Spinal cord (tissue), 10 donors: ENCODE results near the gene C2CD2. TPM values are rescaled to one million over a fixed set of nuclear protein-coding genes. Genes with fewer than 3 reads are reported as not detected.

ENCODE experiments used
- DNase-seq, 6 donors: peaks; one replicate each; pipeline versions ENCODE4 v3.0.0 to v3.0.0-alpha.2; 2013 to 2015; ENCODE audit warnings: low spot score in 6 of 6, low read depth in 4 of 6
- H3K27ac ChIP-seq: one replicate; pipeline ENCODE4 v1.5.1; 2013; ENCODE audit warnings: low read depth, low read length, control low read depth
- H3K27me3 ChIP-seq: one replicate; pipeline ENCODE4 v1.6.1; 2013; ENCODE audit warnings: low read length; ENCODE audit not compliant: control insufficient read depth, insufficient read depth
- H3K36me3 ChIP-seq: one replicate; pipeline ENCODE4 v1.6.1; 2013; ENCODE audit warnings: low read length; ENCODE audit not compliant: control insufficient read depth, insufficient read depth
- H3K4me1 ChIP-seq: one replicate; pipeline ENCODE4 v1.6.1; 2013; ENCODE audit warnings: low read length; ENCODE audit not compliant: control insufficient read depth, insufficient read depth
- H3K4me3 ChIP-seq: one replicate; pipeline ENCODE4 v1.5.1; 2013; ENCODE audit warnings: low read depth, low read length, control low read depth
- H3K9me3 ChIP-seq: one replicate; pipeline ENCODE4 v1.6.1; 2013; ENCODE audit warnings: low read length; ENCODE audit not compliant: control insufficient read depth, insufficient read depth
- WGBS: methylation state at CpG from one replicate; pipeline ENCODE4 v1.1.5; 2013; ENCODE audit warnings: missing lambda C conversion rate; ENCODE audit not compliant: insufficient coverage; 5-methylcytosine and 5-hydroxymethylcytosine counted together
- polyA plus RNA-seq, 2 donors: library from polyadenylated mRNA; unstranded; fragments of 120-200 nt; gene quantifications; one replicate each; pipeline ENCODE4 v1.2.1, GENCODE V29; 2013; ENCODE audit not compliant: insufficient read length in 2 of 2
- total RNA-seq, 2 donors: library from RNA; depleted of rRNA in 1 of 2; stranded (reverse); fragments of 120-200 nt in 1 of 2; fragments of >200 nt in 1 of 2; gene quantifications; one replicate each; pipeline versions ENCODE4 v1.2.3 to v1.2.4, GENCODE V29; 2013 to 2014
- donor health status: healthy.

C2CD2 gene
- total and polyA plus RNA-seq, 4 donors, result 19.1 to 27.8 (median 21.3) TPM

DNA sequence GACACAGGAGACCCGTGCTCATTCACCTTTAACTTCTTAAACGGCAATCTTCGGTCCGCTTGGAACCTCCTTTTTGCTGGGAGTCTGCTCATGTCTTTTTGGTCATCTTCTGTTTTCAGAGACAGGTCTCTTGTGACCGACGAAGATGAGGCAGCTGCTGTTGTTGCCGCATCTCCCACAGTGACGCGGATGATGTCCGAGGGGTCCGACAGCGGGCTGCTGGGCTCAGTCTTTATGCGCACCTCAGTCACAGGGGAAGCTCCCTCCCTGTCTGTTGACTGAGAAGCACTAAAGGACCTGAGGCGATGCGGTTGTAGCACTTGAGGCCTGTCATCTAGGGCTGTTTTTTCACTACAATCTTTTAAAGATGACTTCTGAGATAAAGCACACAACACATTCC, 38.8 kb upstream of the C2CD2 start:
- H3K36me3 ChIP-seq, result peaks cover 19% of the 10 kb centered on the region
- no peak overlapping the region for H3K27ac ChIP-seq
- no peak overlapping the region for H3K4me3 ChIP-seq
- peaks cover 5% of the 10 kb centered on the region for H3K9me3 ChIP-seq
- 97% methylated on average over 15 of the region's 15 CpGs for WGBS
- H3K4me1 ChIP-seq, result no peaks in the 10 kb centered on the region
- no peaks in the 10 kb centered on the region for H3K27me3 ChIP-seq
- DNase-seq, result no peak

DNA sequence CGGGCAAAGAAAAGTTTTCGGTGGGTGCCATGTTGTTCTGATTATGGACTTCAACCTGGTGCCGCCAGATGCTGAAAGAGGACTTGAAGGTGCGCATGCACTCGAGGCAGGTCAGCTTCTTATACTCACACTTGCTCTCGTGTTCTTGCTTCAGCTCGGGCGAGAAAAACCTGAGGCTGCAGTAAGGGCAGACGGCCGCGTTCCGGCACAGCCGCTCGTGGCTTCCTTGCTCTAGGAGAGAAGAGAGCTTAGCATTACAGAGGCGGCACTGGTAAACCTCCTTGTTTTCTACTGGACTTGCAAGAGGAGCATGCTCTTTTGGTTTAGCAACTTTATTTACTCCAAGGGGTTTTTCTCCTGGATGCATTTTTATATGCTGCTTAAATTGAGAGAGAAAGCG, 37.8 kb upstream of the C2CD2 start:
- Histone ChIP-seq H3K36me3 (peaks cover 19% of the 10 kb centered on the region), H3K27me3 (no peaks in the 10 kb centered on the region), H3K9me3 (peaks cover 5% of the 10 kb centered on the region), H3K4me3 (no peak overlapping the region), H3K4me1 (no peaks in the 10 kb centered on the region), H3K27ac (no peak overlapping the region)
- no peak for DNase-seq
- WGBS, result 100% methylated on average over 8 of the region's 16 CpGs

DNA sequence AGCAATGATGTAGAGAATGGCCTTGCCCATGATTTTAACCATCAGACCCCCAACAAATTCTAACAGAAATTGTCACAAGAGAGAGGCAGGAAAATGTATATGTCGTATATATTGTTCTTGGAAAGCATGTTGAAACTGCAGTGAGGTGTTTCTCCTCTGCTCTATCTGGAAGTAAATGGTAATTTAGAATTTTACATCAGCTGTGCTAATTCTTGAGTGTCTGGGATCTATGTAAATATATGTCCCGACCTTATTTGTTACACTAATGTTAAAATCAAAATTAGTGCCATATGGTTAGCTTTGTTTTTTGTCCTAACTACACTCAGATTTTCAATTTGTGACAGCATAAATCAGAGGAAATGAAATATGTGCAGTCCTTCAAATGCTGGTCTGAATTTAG, 35.9 kb upstream of the C2CD2 start:
- no peak for DNase-seq
- no CpG with 5 or more reads among the region's 2 CpGs for WGBS
- Histone ChIP-seq H3K4me1 (no peaks in the 10 kb centered on the region), H3K27ac (no peak overlapping the region), H3K36me3 (peaks cover 19% of the 10 kb centered on the region), H3K9me3 (no peaks in the 10 kb centered on the region), H3K4me3 (no peak overlapping the region), H3K27me3 (no peaks in the 10 kb centered on the region)

DNA sequence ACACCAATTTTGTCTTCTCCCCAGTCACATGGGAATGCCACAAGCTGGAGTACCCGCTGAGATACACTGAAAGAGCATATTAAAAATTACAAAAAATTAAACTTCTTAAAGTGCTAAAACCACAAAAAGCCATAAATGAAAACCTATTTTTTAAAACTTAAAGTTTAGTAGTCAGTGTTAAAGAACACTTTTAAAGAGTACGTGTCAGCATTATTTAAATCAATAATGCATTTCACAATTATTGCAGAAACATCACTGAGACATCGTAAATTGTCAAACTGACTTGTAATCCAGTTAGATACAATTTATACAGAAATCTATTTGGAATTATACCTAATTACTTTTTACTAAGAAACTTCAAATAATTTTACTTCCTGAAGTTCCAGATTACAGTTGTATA, 33.5 kb upstream of the C2CD2 start:
- peaks cover 13% of the 10 kb centered on the region for H3K36me3 ChIP-seq
- WGBS, result no CpG with 5 or more reads among the region's 3 CpGs

DNA sequence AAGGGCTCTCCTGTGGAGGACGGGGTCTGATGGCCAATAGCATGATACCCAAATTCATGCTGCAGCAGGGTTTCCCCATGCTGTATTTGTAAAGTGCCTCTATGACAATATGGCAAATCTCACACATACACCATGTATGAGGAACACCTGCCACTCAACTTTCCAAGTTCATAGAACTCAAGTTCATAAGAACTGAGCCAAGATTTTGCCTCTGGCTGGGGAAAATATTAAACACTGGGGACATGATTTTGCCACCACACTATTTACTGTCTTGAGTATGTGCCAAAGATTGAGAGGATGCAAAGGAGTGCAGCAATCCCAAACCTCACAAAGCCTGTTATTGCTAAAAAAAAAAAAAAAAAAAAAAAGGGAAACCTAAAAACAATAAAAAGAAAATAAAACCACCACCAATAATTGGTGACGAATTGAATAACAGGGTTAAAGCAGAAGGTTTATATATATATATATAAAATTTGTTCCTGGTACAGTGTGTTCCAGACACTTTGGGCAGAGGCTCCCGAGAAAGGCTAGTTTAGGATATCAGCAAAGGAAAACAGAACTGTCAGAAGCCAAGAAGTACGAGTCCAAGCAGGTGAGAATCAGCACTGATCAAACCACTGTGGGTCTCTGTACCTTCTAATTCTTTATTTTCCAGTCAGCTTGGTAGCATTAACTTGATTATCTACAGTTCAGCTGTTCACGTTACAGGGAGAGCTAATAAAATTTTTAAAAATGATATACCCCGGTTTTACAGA, 32.0 kb upstream of the C2CD2 start:
- H3K4me1 ChIP-seq, result no peaks in the 10 kb centered on the region
- H3K9me3 ChIP-seq, result no peaks in the 10 kb centered on the region
- no peak for DNase-seq
- peaks cover 1% of the 10 kb centered on the region for H3K36me3 ChIP-seq
- H3K27ac ChIP-seq, result no peak overlapping the region
- no CpG with 5 or more reads among the region's 6 CpGs for WGBS
- H3K4me3 ChIP-seq, result no peak overlapping the region
- H3K27me3 ChIP-seq, result no peaks in the 10 kb centered on the region

More for the DNA sequence above, 33.5 kb upstream of the C2CD2 start:
- DNase-seq, result no peak
- no peaks in the 10 kb centered on the region for H3K9me3 ChIP-seq
- no peak overlapping the region for H3K27ac ChIP-seq
- no peaks in the 10 kb centered on the region for H3K27me3 ChIP-seq
- H3K4me3 ChIP-seq, result no peak overlapping the region
- H3K4me1 ChIP-seq, result no peaks in the 10 kb centered on the region

DNA sequence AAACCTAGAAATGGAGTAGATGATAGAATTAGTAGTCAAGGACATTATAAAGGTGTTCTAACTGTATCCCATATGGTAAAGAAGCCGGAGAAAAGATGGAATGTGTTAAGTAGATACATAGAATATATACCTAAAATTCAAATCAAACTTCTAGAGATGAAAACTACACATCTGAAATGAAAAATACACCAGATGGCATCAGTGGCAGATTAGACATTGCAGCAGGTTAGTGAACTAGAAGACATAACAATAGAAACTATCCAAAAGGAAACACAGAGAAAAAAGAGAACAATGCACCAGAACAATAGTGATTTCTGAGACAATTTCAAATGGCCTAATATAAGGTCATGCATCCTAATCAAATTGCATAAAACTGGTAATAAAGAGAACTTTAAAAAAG, 29.4 kb upstream of the C2CD2 start:
- H3K36me3 ChIP-seq, result no peaks in the 10 kb centered on the region
- no peak overlapping the region for H3K27ac ChIP-seq
- no peaks in the 10 kb centered on the region for H3K27me3 ChIP-seq
- H3K4me3 ChIP-seq, result no peak overlapping the region
- H3K4me1 ChIP-seq, result no peaks in the 10 kb centered on the region
- WGBS, result no CpG with 5 or more reads among the region's 1 CpG
- H3K9me3 ChIP-seq, result no peaks in the 10 kb centered on the region
- DNase-seq, result no peak

DNA sequence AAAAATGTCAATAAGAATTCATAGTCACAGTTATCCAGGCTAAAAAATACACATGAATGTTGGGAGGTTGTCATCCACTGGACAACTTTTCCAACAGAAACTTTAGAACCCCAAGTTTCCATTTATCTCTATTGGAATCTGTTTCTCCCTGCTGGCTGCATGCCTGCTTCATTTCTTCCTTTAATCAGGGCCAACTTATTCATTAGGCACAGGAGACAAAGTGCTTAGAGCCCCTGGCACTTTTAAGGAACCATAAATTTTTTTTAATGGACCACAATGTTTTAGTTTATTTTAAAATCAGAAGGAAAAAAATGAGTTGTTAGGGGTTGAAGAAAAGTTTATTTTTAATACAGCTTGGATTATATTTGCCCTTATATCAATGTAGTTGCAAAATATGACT, 26.7 kb upstream of the C2CD2 start:
- Histone ChIP-seq H3K27ac (no peak overlapping the region), H3K4me3 (no peak overlapping the region), H3K27me3 (no peaks in the 10 kb centered on the region), H3K36me3 (no peaks in the 10 kb centered on the region), H3K9me3 (no peaks in the 10 kb centered on the region), H3K4me1 (peaks cover 3% of the 10 kb centered on the region)
- DNase-seq, result peak in 2 of 6 donors; percentile 26

DNA sequence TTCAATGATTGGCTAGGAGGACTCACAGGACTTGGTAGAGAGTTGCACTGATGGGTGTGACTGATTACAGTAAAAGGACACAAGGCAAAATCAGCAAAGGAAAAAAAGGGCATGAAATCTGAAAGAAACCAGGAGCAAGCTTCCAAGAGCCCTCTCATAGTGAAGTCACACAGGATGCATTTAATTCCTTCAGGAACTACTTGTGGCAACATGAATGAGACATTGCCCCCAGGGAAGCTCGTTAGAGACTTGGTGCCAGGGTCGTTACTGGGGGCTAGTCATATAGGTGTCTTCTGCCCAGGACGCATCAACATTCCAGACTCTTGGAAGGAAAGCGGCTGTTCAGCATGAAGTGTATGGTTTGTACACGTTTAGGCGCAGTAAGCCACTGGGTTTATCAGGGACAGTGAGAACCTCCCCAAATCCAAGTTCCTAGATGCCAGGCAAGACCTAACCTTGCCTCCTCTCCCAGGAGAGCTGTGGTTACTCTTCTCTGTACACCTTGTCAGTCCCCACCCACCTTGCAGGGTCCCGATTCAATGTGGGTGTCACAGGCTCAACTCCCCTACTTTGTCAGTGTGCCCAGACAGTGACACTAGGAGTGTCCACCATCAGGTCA, 26.0 kb upstream of the C2CD2 start:
- Histone ChIP-seq H3K36me3 (no peaks in the 10 kb centered on the region), H3K27ac (no peak overlapping the region), H3K4me3 (no peak overlapping the region), H3K9me3 (no peaks in the 10 kb centered on the region), H3K4me1 (peaks cover 3% of the 10 kb centered on the region), H3K27me3 (no peaks in the 10 kb centered on the region)
- no peak for DNase-seq
- 83% methylated on average over 5 of the region's 7 CpGs for WGBS

DNA sequence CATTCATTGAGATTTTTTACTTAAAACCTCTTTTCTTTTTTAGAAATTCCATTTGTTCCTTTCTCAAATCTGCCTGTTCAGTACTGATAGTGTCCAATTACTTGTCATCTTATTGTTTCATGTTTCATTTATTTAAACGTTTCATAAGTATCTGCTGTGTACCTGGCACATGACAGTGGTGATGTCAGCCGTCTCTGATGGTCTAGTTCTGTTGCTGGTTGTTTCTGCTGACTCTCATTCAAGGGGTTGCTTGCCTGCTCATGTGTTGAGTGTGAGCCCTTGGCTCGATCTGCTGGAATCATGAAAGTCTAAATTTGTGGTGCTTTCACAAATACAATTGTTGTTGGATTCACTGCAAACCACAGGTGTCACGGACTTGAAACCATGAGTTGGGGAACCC, 25.5 kb upstream of the C2CD2 start:
- H3K9me3 ChIP-seq, result no peaks in the 10 kb centered on the region
- DNase-seq, result no peak
- H3K4me1 ChIP-seq, result peaks cover 3% of the 10 kb centered on the region
- H3K27ac ChIP-seq, result no peak overlapping the region
- no peaks in the 10 kb centered on the region for H3K27me3 ChIP-seq
- 100% methylated on average over 2 of the region's 4 CpGs for WGBS
- no peaks in the 10 kb centered on the region for H3K36me3 ChIP-seq
- no peak overlapping the region for H3K4me3 ChIP-seq
